GM12878 (cell line): ENCODE measurements around the gene TYW1. TPM values are rescaled to one million over a fixed set of nuclear protein-coding genes. Genes with fewer than 3 reads are reported as not detected.

Experiments used
- ATAC-seq: fragments of 200-7000 bp; cut with Tn5 transposase; 3 replicates; pipeline ENCODE4 v1.9.1; 2020; ENCODE audit warnings: mild to moderate bottlenecking, moderate library complexity
- BruUV-seq: library from RNA; stranded (reverse); fragments of 400-500 nt; replicated peaks from 2 replicates; lab custom pipeline; 2021; lab: Mats Ljungman, UMichigan
- CTCF ChIA-PET: fragments of 300-600 bp; sonication (Branson Sonifier 250); formaldehyde crosslinking; extraction: SDS; loops from one replicate; lab custom pipeline; 2021; ENCODE audit warnings: inconsistent platforms; lab: Yijun Ruan, JAX
- POLR2A ChIA-PET: fragments of 350-600 bp; formaldehyde crosslinking; extraction: SDS; loops from one replicate; lab custom pipeline; 2021; ENCODE audit warnings: inconsistent platforms; lab: Charles Lee
- RAD21 ChIA-PET: fragments of 300-600 bp; sonication (Branson Sonifier 250); formaldehyde crosslinking; loops from one replicate; lab custom pipeline; 2023; ENCODE audit warnings: antibody characterized with exemption; ENCODE audit not compliant: unreplicated experiment; lab: Charles Lee
- SMC1A ChIA-PET: fragments of 300-600 bp; sonication (Branson Sonifier 250); formaldehyde crosslinking; loops from one replicate; lab custom pipeline; 2023; ENCODE audit not compliant: unreplicated experiment, uncharacterized antibody; lab: Charles Lee
- DNase-seq: peaks from one replicate; pipeline ENCODE4 v3.0.0-alpha.2; 2011; ENCODE audit warnings: low read depth, low spot score
- FAIRE-seq: peaks from 3 replicates; lab custom pipeline; 2011; peaks lifted over from hg19 to GRCh38; lab: Jason Lieb, UNC
- H2AFZ ChIP-seq: 2 replicates; pipeline ENCODE4 v1.6.0; 2011; ENCODE audit warnings: low read depth, low read length, control low read depth; ENCODE audit not compliant: control insufficient read depth
- H3K27ac ChIP-seq: 2 replicates; pipeline ENCODE4 v1.5.1; 2011; ENCODE audit warnings: control low read depth; ENCODE audit not compliant: control insufficient read depth, insufficient read depth
- H3K27me3 ChIP-seq, 2 experiments: replicated peaks in 1 of 2; 2 replicates each; pipeline versions ENCODE4 v1.6.0 to v1.6.1; 2011; ENCODE audit warnings: low read length in 1 of 2; ENCODE audit not compliant: control insufficient read depth in 2 of 2, insufficient read depth in 2 of 2
- H3K36me3 ChIP-seq, 2 experiments: 2 replicates each; pipeline ENCODE4 v1.5.1; 2011; ENCODE audit warnings: low read length in 1 of 2; ENCODE audit not compliant: control insufficient read depth in 2 of 2, insufficient read depth in 2 of 2
- H3K4me1 ChIP-seq: 2 replicates; pipeline ENCODE4 v1.6.1; 2011; ENCODE audit warnings: mild to moderate bottlenecking, low read length, moderate library complexity, mixed read lengths; ENCODE audit not compliant: control insufficient read depth, insufficient read depth
- H3K4me2 ChIP-seq: 2 replicates; pipeline ENCODE4 v1.6.0; 2011; ENCODE audit warnings: control low read depth; ENCODE audit not compliant: control insufficient read depth, insufficient read depth
- H3K4me3 ChIP-seq: fragments of 200-600 bp; sonication (generic); 2 replicates; pipeline ENCODE4 v1.5.1; 2016
- H3K79me2 ChIP-seq: 2 replicates; pipeline ENCODE4 v1.6.0; 2011; ENCODE audit warnings: low read length; ENCODE audit not compliant: control insufficient read depth, insufficient read depth
- H3K9ac ChIP-seq: 2 replicates; pipeline ENCODE4 v1.8.0; 2011; ENCODE audit warnings: low read length, control low read depth, mixed read lengths; ENCODE audit not compliant: control insufficient read depth, insufficient read depth
- H3K9me3 ChIP-seq: replicated peaks from 3 replicates; pipeline ENCODE4 v1.5.1; 2011; ENCODE audit warnings: mild to moderate bottlenecking, low read length; ENCODE audit not compliant: control insufficient read depth, insufficient read depth
- H4K20me1 ChIP-seq: 2 replicates; pipeline ENCODE4 v1.6.0; 2011; ENCODE audit not compliant: control insufficient read depth, insufficient read depth
- ASH2L ChIP-seq: fragments of 300-600, 200-600 bp; sonication (generic); IDR thresholded peaks from 2 replicates; pipeline ENCODE4 v1.6.1; 2017; ENCODE audit warnings: low read depth, mild to moderate bottlenecking, borderline replicate concordance
- CBFB ChIP-seq: IDR thresholded peaks from 2 replicates; pipeline ENCODE4 v1.6.1; 2016; ENCODE audit warnings: antibody characterized with exemption, low read depth
- CBX5 ChIP-seq: sonication (generic); IDR thresholded peaks from 2 replicates; pipeline ENCODE4 v1.6.1; 2016; ENCODE audit warnings: low read depth, moderate library complexity, mild to moderate bottlenecking, inconsistent platforms
- CREB1 ChIP-seq: IDR thresholded peaks from 2 replicates; pipeline ENCODE4 v1.6.1; 2012; ENCODE audit warnings: low read depth, mild to moderate bottlenecking, inconsistent platforms
- CREM ChIP-seq: IDR thresholded peaks from 2 replicates; pipeline ENCODE4 v1.6.1; 2014; ENCODE audit warnings: antibody characterized with exemption, low read depth
- ETV6 ChIP-seq, 2 experiments: fragments of 450-650 bp in 1 of 2; IDR thresholded peaks in 1 of 2; conservative IDR thresholded peaks in 1 of 2; 2 replicates each; pipeline ENCODE4 v1.6.1; 2014; ENCODE audit warnings: antibody characterized with exemption in 1 of 2, borderline replicate concordance in 1 of 2, low read depth in 1 of 2, mild to moderate bottlenecking in 1 of 2, moderate library complexity in 1 of 2
- HCFC1 ChIP-seq: fragments of 150-350 bp; IDR thresholded peaks from 2 replicates; pipeline ENCODE4 v1.6.1; 2014; ENCODE audit warnings: low read length
- HDAC6 ChIP-seq: fragments of 200-600 bp; sonication (generic); IDR thresholded peaks from one replicate; pipeline ENCODE4 v1.8.0; 2017; ENCODE audit warnings: antibody characterized with exemption; ENCODE audit not compliant: unreplicated experiment
- MEF2A ChIP-seq: IDR thresholded peaks from 2 replicates; pipeline ENCODE4 v1.6.1; 2011; ENCODE audit warnings: low read depth, mild to moderate bottlenecking, low read length, moderate library complexity; ENCODE audit not compliant: insufficient read depth
- MEF2B ChIP-seq: fragments of 450-650 bp; IDR thresholded peaks from 2 replicates; pipeline ENCODE4 v1.6.1; 2018; ENCODE audit warnings: mild to moderate bottlenecking, moderate library complexity; ENCODE audit not compliant: partially characterized antibody, poor library complexity, severe bottlenecking
- POLR2AphosphoS5 ChIP-seq: IDR thresholded peaks from 2 replicates; pipeline ENCODE4 v1.6.1; 2011; ENCODE audit warnings: mild to moderate bottlenecking, low read length, inconsistent platforms
- RCOR1 ChIP-seq: conservative IDR thresholded peaks from 2 replicates; pipeline ENCODE4 v1.6.1; 2012; ENCODE audit warnings: low read depth, low read length, improper control_type of control experiment
- SREBF1 ChIP-seq: IDR thresholded peaks from 2 replicates; pipeline ENCODE4 v1.6.1; 2012; ENCODE audit warnings: mild to moderate bottlenecking, low read length
- STAT1 ChIP-seq: fragments of 450-650 bp; conservative IDR thresholded peaks from 2 replicates; pipeline ENCODE4 v1.6.1; 2014; ENCODE audit warnings: antibody characterized with exemption, mild to moderate bottlenecking
- TBL1XR1 ChIP-seq: IDR thresholded peaks from 2 replicates; pipeline ENCODE4 v1.6.1; 2012; ENCODE audit warnings: low read depth, low read length, improper control_type of control experiment
- ZBED1 ChIP-seq: IDR thresholded peaks from 2 replicates; pipeline ENCODE4 v1.6.1; 2016; ENCODE audit warnings: borderline replicate concordance
- ZNF217 ChIP-seq: fragments of 450-650 bp; IDR thresholded peaks from 2 replicates; pipeline ENCODE4 v1.6.1; 2017; ENCODE audit warnings: antibody characterized with exemption, mild to moderate bottlenecking
- WGBS: methylation state at CpG from one replicate; pipeline ENCODE4 v1.1.6; 2016; ENCODE audit warnings: low lambda C conversion rate; ENCODE audit not compliant: insufficient replicate concordance, insufficient coverage; ENCODE audit errors: missing lambda C conversion rate; 5-methylcytosine and 5-hydroxymethylcytosine counted together
- in situ Hi-C: fragments of 300-500 bp; cut with MboI; formaldehyde crosslinking; loops from 9 replicates; pipeline ENCODE4 v1.14.3; 2018; ENCODE audit warnings: mixed read lengths
- intact Hi-C: fragments of 100-400 bp; cut with micrococcal nuclease; formaldehyde crosslinking; loops from one replicate; pipeline ENCODE4 v1.14.2; 2022; ENCODE audit not compliant: unreplicated experiment
- polyA plus RNA-seq, 11 experiments: library from polyadenylated mRNA; depleted of rRNA in 4 of 11; unstranded in 6 of 11; stranded (reverse) in 5 of 11; fragments of >200 nt; fragmentation: Nextera tagmentation in 4 of 11; fragmentation: Illumina TruSeq in 1 of 11; extraction: Ambion mirVana in 4 of 11; extraction: Trizol in 1 of 11; gene quantifications; 1 replicate in 1 of 11; 2 replicates in 10 of 11; pipeline versions ENCODE4 v1.2.1 to v1.2.3, GENCODE V29; 2011 to 2016; ENCODE audit warnings: inconsistent platforms in 2 of 11, missing spikeins in 2 of 11, low read depth in 1 of 11
- total RNA-seq, 4 experiments: library from RNA; depleted of rRNA in 3 of 4; stranded (reverse); fragments of >200 nt in 3 of 4; fragmentation: Illumina TruSeq in 1 of 4; extraction: Trizol in 1 of 4; gene quantifications; 2 replicates each; pipeline versions ENCODE4 v1.2.1 to v1.2.3, GENCODE V29; 2013 to 2021
- TF ChIP-seq, protein P1 (sequence below): IDR thresholded peaks from 2 replicates; pipeline ENCODE4 v1.6.1; 2012; ENCODE audit warnings: low read depth, low read length, improper control_type of control experiment
- TF ChIP-seq, protein P2 (sequence below): fragments of 450-650 bp; formaldehyde crosslinking; IDR thresholded peaks from 2 replicates; pipeline ENCODE4 v1.4.0; 2020; ENCODE audit warnings: mild to moderate bottlenecking, moderate library complexity
- TF ChIP-seq, protein P3 (sequence below): fragments of 150-350 bp; IDR thresholded peaks from 2 replicates; pipeline ENCODE4 v1.6.1; 2014; ENCODE audit warnings: mild to moderate bottlenecking, low read depth, low read length

TYW1 gene
- total and polyA plus RNA-seq, 10 of the 15 experiments (the other 5 are each of a cell fraction or from before 2014, with no cell fraction given) = 11.3 to 29.0 (median 18.4) TPM

DNA sequence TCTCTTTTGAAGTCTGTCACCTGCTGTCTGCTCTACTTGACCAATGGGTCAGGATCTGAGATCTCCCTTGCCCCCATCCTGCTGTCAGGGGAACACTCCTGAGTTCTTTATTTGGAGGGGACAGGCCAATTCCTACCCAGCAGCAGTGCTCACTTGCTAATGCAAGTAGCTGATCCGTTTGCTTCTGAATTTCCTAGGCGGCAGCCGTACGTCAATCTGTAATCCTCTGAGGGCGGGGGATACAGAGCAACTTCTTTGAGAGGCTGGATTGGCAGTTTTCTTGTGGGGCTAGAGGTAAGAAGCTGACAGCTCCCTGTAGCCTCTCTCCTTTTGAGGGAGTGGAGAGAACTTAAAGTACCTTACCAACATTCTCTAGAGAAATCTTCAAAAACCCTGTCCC lies 36.6 kb downstream of the TYW1 start:
- H3K9me3 ChIP-seq = peaks cover 2% of the 10 kb centered on the region; the same call in 1 of the 3 replicates
- CTCF ChIA-PET = no interaction called here
- ATAC-seq (no peak), DNase-seq (no peak), FAIRE-seq (no peak)
- no peaks in the 10 kb centered on the region for H3K79me2 ChIP-seq
- BruUV-seq = no TSS peak
- in situ Hi-C loops = loop anchor here (25.0 kb wide), 1 partner anchor 279 kb away; no protein-coding TSS in a partner anchor
- no peak overlapping the region for H3K4me3 ChIP-seq
- TF ChIP-seq CREM = no peak
- no peak for TF ChIP-seq SREBF1
- no peak for TF ChIP-seq HDAC6
- no peak for TF ChIP-seq ZBED1
- TF ChIP-seq ETV6 (conservative IDR thresholded peaks at IDR 0.05 in 1 of 2, IDR thresholded peaks at IDR 0.05 in 1 of 2; ENCODE audit: borderline replicate concordance in 1 of 2, low read depth in 1 of 2) = no peak
- TF ChIP-seq CREB1 = no peak
- TF ChIP-seq HCFC1 = no peak
- TF ChIP-seq, protein P1, sequence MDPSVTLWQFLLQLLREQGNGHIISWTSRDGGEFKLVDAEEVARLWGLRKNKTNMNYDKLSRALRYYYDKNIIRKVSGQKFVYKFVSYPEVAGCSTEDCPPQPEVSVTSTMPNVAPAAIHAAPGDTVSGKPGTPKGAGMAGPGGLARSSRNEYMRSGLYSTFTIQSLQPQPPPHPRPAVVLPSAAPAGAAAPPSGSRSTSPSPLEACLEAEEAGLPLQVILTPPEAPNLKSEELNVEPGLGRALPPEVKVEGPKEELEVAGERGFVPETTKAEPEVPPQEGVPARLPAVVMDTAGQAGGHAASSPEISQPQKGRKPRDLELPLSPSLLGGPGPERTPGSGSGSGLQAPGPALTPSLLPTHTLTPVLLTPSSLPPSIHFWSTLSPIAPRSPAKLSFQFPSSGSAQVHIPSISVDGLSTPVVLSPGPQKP = no peak
- no peak for TF ChIP-seq ASH2L
- no peak for TF ChIP-seq RCOR1
- no peak for TF ChIP-seq MEF2A
- TF ChIP-seq POLR2AphosphoS5 = no peak
- no peak for TF ChIP-seq CBFB
- no peak for TF ChIP-seq CBX5
- TF ChIP-seq, protein P2, sequence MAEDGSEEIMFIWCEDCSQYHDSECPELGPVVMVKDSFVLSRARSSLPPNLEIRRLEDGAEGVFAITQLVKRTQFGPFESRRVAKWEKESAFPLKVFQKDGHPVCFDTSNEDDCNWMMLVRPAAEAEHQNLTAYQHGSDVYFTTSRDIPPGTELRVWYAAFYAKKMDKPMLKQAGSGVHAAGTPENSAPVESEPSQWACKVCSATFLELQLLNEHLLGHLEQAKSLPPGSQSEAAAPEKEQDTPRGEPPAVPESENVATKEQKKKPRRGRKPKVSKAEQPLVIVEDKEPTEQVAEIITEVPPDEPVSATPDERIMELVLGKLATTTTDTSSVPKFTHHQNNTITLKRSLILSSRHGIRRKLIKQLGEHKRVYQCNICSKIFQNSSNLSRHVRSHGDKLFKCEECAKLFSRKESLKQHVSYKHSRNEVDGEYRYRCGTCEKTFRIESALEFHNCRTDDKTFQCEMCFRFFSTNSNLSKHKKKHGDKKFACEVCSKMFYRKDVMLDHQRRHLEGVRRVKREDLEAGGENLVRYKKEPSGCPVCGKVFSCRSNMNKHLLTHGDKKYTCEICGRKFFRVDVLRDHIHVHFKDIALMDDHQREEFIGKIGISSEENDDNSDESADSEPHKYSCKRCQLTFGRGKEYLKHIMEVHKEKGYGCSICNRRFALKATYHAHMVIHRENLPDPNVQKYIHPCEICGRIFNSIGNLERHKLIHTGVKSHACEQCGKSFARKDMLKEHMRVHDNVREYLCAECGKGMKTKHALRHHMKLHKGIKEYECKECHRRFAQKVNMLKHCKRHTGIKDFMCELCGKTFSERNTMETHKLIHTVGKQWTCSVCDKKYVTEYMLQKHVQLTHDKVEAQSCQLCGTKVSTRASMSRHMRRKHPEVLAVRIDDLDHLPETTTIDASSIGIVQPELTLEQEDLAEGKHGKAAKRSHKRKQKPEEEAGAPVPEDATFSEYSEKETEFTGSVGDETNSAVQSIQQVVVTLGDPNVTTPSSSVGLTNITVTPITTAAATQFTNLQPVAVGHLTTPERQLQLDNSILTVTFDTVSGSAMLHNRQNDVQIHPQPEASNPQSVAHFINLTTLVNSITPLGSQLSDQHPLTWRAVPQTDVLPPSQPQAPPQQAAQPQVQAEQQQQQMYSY = no peak
- no peak for TF ChIP-seq TBL1XR1
- TF ChIP-seq STAT1 = no peak
- TF ChIP-seq MEF2B = no peak
- TF ChIP-seq, protein P3, sequence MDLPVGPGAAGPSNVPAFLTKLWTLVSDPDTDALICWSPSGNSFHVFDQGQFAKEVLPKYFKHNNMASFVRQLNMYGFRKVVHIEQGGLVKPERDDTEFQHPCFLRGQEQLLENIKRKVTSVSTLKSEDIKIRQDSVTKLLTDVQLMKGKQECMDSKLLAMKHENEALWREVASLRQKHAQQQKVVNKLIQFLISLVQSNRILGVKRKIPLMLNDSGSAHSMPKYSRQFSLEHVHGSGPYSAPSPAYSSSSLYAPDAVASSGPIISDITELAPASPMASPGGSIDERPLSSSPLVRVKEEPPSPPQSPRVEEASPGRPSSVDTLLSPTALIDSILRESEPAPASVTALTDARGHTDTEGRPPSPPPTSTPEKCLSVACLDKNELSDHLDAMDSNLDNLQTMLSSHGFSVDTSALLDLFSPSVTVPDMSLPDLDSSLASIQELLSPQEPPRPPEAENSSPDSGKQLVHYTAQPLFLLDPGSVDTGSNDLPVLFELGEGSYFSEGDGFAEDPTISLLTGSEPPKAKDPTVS = no peak
- TF ChIP-seq ZNF217 = no peak
- RAD21 ChIA-PET = no interaction called here
- SMC1A ChIA-PET = no interaction called here
- H3K4me2 ChIP-seq = no peak overlapping the region
- H3K9ac ChIP-seq = no peak overlapping the region
- H3K27ac ChIP-seq = no peak overlapping the region
- intact Hi-C loops = no loop called here
- H3K36me3 ChIP-seq = peaks cover 3 to 5% of the 10 kb centered on the region in 2 experiments; a peak in 3 of 4 replicates
- H4K20me1 ChIP-seq = no peaks in the 10 kb centered on the region
- H3K4me1 ChIP-seq = no peaks in the 10 kb centered on the region
- POLR2A ChIA-PET = no interaction called here
- H3K27me3 ChIP-seq = no peaks in the 10 kb centered on the region
- WGBS = 91% methylated on average over 5 of the region's 5 CpGs
- no peak overlapping the region for H2AFZ ChIP-seq
